Liver (tissue), 9 donors: ENCODE data around the gene TGIF1. TPM values are rescaled to one million over a fixed set of nuclear protein-coding genes. Genes with fewer than 3 reads are reported as not detected.

Experiments used
- DNase-seq: peaks from one replicate; pipeline ENCODE4 v3.0.0-alpha.2; 2017; ENCODE audit warnings: low spot score
- H3K27ac ChIP-seq, 2 donors: one replicate each; pipeline ENCODE4 v1.7.0; 2013; ENCODE audit warnings: inconsistent platforms in 2 of 2, low read length in 2 of 2, control low read depth in 1 of 2, low read depth in 1 of 2, mild to moderate bottlenecking in 1 of 2
- H3K27me3 ChIP-seq, 4 donors: one replicate each; pipeline versions ENCODE4 v1.6.1 to v1.7.0; 2013; ENCODE audit warnings: low read length in 3 of 4, inconsistent platforms in 1 of 4, mild to moderate bottlenecking in 1 of 4, moderate library complexity in 1 of 4; ENCODE audit not compliant: control insufficient read depth in 4 of 4, insufficient read depth in 4 of 4
- H3K36me3 ChIP-seq, 4 donors: one replicate each; pipeline versions ENCODE4 v1.6.1 to v1.7.0; 2013; ENCODE audit warnings: low read length in 3 of 4, mild to moderate bottlenecking in 3 of 4, low read depth in 1 of 4, moderate library complexity in 1 of 4; ENCODE audit not compliant: control insufficient read depth in 4 of 4, insufficient read depth in 3 of 4
- H3K4me1 ChIP-seq, 4 donors: one replicate each; pipeline versions ENCODE4 v1.6.1 to v1.7.0; 2013; ENCODE audit warnings: low read length in 3 of 4, mild to moderate bottlenecking in 3 of 4, moderate library complexity in 1 of 4; ENCODE audit not compliant: control insufficient read depth in 4 of 4, insufficient read depth in 4 of 4
- H3K4me3 ChIP-seq, 3 donors: one replicate each; pipeline versions ENCODE4 v1.6.1 to v1.7.0; 2013; ENCODE audit warnings: low read length in 3 of 3, control low read depth in 1 of 3, low read depth in 1 of 3, mild to moderate bottlenecking in 1 of 3
- H3K9ac ChIP-seq, 2 donors: one replicate each; pipeline ENCODE4 v1.7.0; 2013; ENCODE audit warnings: low read length in 2 of 2, mild to moderate bottlenecking in 2 of 2, moderate library complexity in 2 of 2, control low read depth in 1 of 2, low read depth in 1 of 2
- H3K9me3 ChIP-seq, 4 donors: one replicate each; pipeline versions ENCODE4 v1.6.1 to v1.7.0; 2013; ENCODE audit warnings: low read length in 3 of 4; ENCODE audit not compliant: control insufficient read depth in 4 of 4
- ATF3 ChIP-seq: IDR thresholded peaks from 2 replicates; pipeline ENCODE4 v1.6.1; 2016; ENCODE audit warnings: antibody characterized with exemption
- EGR1 ChIP-seq, 2 donors: IDR thresholded peaks; 2 replicates each; pipeline ENCODE4 v1.6.1; 2016 to 2018; ENCODE audit warnings: antibody characterized with exemption in 2 of 2, low read depth in 2 of 2
- FOXA1 ChIP-seq: IDR thresholded peaks from 2 replicates; pipeline ENCODE4 v1.6.1; 2016; ENCODE audit warnings: antibody characterized with exemption
- FOXA2 ChIP-seq: IDR thresholded peaks from 2 replicates; pipeline ENCODE4 v1.6.1; 2016; ENCODE audit warnings: antibody characterized with exemption
- GABPA ChIP-seq, 2 donors: IDR thresholded peaks in 1 of 2; conservative IDR thresholded peaks in 1 of 2; 2 replicates each; pipeline ENCODE4 v1.6.1; 2016; ENCODE audit warnings: antibody characterized with exemption in 2 of 2, mild to moderate bottlenecking in 1 of 2, moderate library complexity in 1 of 2
- HNF4A ChIP-seq, 2 donors: conservative IDR thresholded peaks; 2 replicates each; pipeline ENCODE4 v1.6.1; 2016; ENCODE audit warnings: antibody characterized with exemption in 2 of 2, mild to moderate bottlenecking in 2 of 2
- HNF4G ChIP-seq: IDR thresholded peaks from 2 replicates; pipeline ENCODE4 v1.6.1; 2016; ENCODE audit warnings: antibody characterized with exemption
- JUND ChIP-seq, 2 donors: IDR thresholded peaks; 2 replicates each; pipeline ENCODE4 v1.6.1; 2016; ENCODE audit warnings: antibody characterized with exemption in 2 of 2
- NR2F2 ChIP-seq: IDR thresholded peaks from 2 replicates; pipeline ENCODE4 v1.6.1; 2016; ENCODE audit warnings: antibody characterized with exemption
- RAD21 ChIP-seq, 2 donors: IDR thresholded peaks; 2 replicates each; pipeline ENCODE4 v1.6.1; 2016; ENCODE audit warnings: antibody characterized with exemption in 2 of 2, mild to moderate bottlenecking in 2 of 2
- REST ChIP-seq: IDR thresholded peaks from 2 replicates; pipeline ENCODE4 v1.6.1; 2016; ENCODE audit warnings: antibody characterized with exemption, mild to moderate bottlenecking
- RXRA ChIP-seq, 2 donors: IDR thresholded peaks; 2 replicates each; pipeline ENCODE4 v1.6.1; 2017 to 2018; ENCODE audit warnings: antibody characterized with exemption in 2 of 2, mild to moderate bottlenecking in 1 of 2
- SP1 ChIP-seq: IDR thresholded peaks from 2 replicates; pipeline ENCODE4 v1.6.1; 2018; ENCODE audit warnings: antibody characterized with exemption, mild to moderate bottlenecking
- TAF1 ChIP-seq: conservative IDR thresholded peaks from 2 replicates; pipeline ENCODE4 v1.6.1; 2016; ENCODE audit warnings: antibody characterized with exemption, mild to moderate bottlenecking
- YY1 ChIP-seq: IDR thresholded peaks from 2 replicates; pipeline ENCODE4 v1.6.1; 2016; ENCODE audit warnings: antibody characterized with exemption, mild to moderate bottlenecking
- ZBTB33 ChIP-seq: IDR thresholded peaks from 2 replicates; pipeline ENCODE4 v1.6.1; 2016; ENCODE audit warnings: antibody characterized with exemption
- WGBS: extraction: QIAGEN DNeasy Blood & Tissue Kit; methylation state at CpG from one replicate; pipeline ENCODE4 v1.1.7; 2013; 5-methylcytosine and 5-hydroxymethylcytosine counted together
- polyA plus RNA-seq, 2 donors: library from polyadenylated mRNA; stranded (reverse) in 1 of 2; unstranded in 1 of 2; fragments of 200-250 nt in 1 of 2; fragments of >200 nt in 1 of 2; fragmentation: Nextera tagmentation in 1 of 2; extraction: Ambion mirVana in 1 of 2; gene quantifications; one replicate each; pipeline versions ENCODE4 v1.2.1 to v1.2.3, GENCODE V29; 2013 to 2015
- total RNA-seq, 2 donors: library from RNA; depleted of rRNA; stranded (reverse); fragments of >200 nt; gene quantifications; one replicate each; pipeline ENCODE4 v1.2.3, GENCODE V29; 2014
- TF ChIP-seq, protein P1 (sequence below): IDR thresholded peaks from 2 replicates; pipeline ENCODE4 v1.6.1; 2016; ENCODE audit warnings: antibody characterized with exemption
- TF ChIP-seq, protein P2 (sequence below): fragments of 150-350 bp; IDR thresholded peaks from 2 replicates; pipeline ENCODE4 v1.5.1; 2017; ENCODE audit warnings: improper control_type of control experiment, low read depth, low read length; ENCODE audit not compliant: missing input control
- donor health status: healthy.
- donor health status: healthy.
- donor health status: healthy.
- donor health status: healthy.
- donor health status: healthy.

TGIF1 gene
- total and polyA plus RNA-seq, 4 donors, result 13.1 to 26.4 (median 18.4) TPM

GRCh38 chr18:3448838-3449511, 997 bp upstream of the TGIF1 start:
- Histone ChIP-seq H3K36me3 (no peaks in the 10 kb centered on the region), H3K9ac (peak overlapping the region; percentile 76 to 88), H3K27me3 (no peaks in the 10 kb centered on the region), H3K9me3 (no peaks in the 10 kb centered on the region), H3K4me1 (peaks cover 3 to 26% (median 10%) of the 10 kb centered on the region in 4 donors), H3K4me3 (peak overlapping the region; percentile 48 to 84 (median 63)), H3K27ac (peak overlapping the region; percentile 99 to 100)
- DNase-seq, result peak; percentile 82
- under 1% methylated on average over 38 of the region's 38 CpGs for WGBS
- peak in 1 of 2 donors; percentile 56 for TF ChIP-seq EGR1 (IDR thresholded peaks at IDR 0.05; ENCODE audit: low read depth in 2 of 2)
- no peak for TF ChIP-seq JUND (IDR thresholded peaks at IDR 0.05)
- peak; percentile 66 for TF ChIP-seq SP1
- peak; percentile 80 for TF ChIP-seq REST
- peak; percentile 70 for TF ChIP-seq TAF1
- TF ChIP-seq HNF4A (conservative IDR thresholded peaks at IDR 0.05), result peak; percentile 18 to 22
- peak; percentile 75 for TF ChIP-seq YY1
- TF ChIP-seq FOXA1, result peak; percentile 90
- no peak for TF ChIP-seq ATF3
- TF ChIP-seq NR2F2, result peak; percentile 14
- no peak for TF ChIP-seq HNF4G
- peak; percentile 92 for TF ChIP-seq FOXA2
- TF ChIP-seq, protein P1, sequence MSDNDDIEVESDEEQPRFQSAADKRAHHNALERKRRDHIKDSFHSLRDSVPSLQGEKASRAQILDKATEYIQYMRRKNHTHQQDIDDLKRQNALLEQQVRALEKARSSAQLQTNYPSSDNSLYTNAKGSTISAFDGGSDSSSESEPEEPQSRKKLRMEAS, result peak; percentile 38
- peak; percentile 14 to 33 for TF ChIP-seq RXRA (IDR thresholded peaks at IDR 0.05)

DNA sequence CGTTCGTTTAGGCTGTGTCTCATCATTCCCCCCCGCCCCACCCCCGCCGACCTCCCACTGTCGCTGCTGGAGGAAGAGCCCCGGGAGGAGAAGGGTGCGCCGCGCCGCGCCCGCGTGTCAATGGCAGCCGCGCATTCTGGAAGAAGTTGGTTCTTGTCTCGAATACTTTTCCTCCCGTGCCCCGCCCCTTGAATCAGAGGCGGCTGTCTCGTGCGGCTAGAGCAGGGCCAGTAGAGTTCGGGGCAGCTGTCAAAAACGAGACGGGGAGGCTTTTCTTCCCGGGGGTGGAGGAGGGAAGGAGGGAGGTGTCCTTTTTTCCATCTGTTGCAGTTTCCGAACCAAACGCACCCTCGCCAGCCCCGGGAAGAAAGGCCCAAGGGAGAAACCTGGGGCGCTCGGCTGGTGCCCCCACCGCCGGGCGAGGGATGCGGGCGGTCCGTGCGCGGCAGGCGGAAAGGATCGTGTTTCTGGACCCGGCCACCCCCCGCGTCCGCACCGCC, 410 bp upstream of the TGIF1 start:
- TF ChIP-seq REST (no peak), FOXA1 (no peak), FOXA2 (no peak), EGR1 (IDR thresholded peaks at IDR 0.05; ENCODE audit: low read depth in 2 of 2) (no peak), GABPA (IDR thresholded peaks at IDR 0.05 in 1 of 2, conservative IDR thresholded peaks at IDR 0.05 in 1 of 2) (no peak), RAD21 (IDR thresholded peaks at IDR 0.05) (no peak), ZBTB33 (no peak), YY1 (no peak), NR2F2 (no peak), TAF1 (no peak), JUND (IDR thresholded peaks at IDR 0.05) (no peak), ATF3 (no peak), SP1 (no peak)
- TF ChIP-seq, protein P2, sequence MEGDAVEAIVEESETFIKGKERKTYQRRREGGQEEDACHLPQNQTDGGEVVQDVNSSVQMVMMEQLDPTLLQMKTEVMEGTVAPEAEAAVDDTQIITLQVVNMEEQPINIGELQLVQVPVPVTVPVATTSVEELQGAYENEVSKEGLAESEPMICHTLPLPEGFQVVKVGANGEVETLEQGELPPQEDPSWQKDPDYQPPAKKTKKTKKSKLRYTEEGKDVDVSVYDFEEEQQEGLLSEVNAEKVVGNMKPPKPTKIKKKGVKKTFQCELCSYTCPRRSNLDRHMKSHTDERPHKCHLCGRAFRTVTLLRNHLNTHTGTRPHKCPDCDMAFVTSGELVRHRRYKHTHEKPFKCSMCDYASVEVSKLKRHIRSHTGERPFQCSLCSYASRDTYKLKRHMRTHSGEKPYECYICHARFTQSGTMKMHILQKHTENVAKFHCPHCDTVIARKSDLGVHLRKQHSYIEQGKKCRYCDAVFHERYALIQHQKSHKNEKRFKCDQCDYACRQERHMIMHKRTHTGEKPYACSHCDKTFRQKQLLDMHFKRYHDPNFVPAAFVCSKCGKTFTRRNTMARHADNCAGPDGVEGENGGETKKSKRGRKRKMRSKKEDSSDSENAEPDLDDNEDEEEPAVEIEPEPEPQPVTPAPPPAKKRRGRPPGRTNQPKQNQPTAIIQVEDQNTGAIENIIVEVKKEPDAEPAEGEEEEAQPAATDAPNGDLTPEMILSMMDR, result no peak
- H3K9ac ChIP-seq, result peak overlapping the region; percentile 74 to 95
- WGBS, result under 1% methylated on average over 47 of the region's 47 CpGs
- peak overlapping the region; percentile 48 to 84 (median 63) for H3K4me3 ChIP-seq
- no peak for DNase-seq
- H3K4me1 ChIP-seq, result peaks cover 3 to 26% (median 10%) of the 10 kb centered on the region in 4 donors
- peak overlapping the region; percentile 99 to 100 for H3K27ac ChIP-seq
- H3K9me3 ChIP-seq, result no peaks in the 10 kb centered on the region
- no peaks in the 10 kb centered on the region for H3K27me3 ChIP-seq
- H3K36me3 ChIP-seq, result no peaks in the 10 kb centered on the region
